Measurements from ENCODE around the gene PPP5C.

DNA sequence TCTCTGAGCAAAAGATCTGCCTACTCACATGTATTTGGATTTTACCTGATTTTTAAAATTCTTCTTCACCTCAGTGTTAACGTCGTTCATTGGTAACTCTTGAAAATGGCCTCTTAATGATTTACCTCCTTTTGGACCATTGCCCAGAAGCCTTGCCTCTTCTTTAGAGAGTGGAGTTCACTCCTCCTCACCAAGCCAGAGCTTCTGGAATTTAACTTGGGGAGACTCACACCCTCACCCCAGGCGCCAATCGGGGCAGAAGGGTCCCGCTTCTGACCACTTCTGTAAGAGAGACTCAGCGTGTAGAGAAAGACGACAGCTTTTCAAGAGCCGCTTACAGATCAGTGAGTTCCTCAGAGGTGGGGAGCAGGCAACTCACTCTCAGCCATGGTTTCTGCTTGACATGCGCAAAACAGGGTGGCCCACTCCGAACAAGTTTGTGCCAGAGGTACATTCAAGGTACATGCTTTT lies 79.2 kb downstream of the PPP5C start:
- TF ChIP-seq, protein P1, sequence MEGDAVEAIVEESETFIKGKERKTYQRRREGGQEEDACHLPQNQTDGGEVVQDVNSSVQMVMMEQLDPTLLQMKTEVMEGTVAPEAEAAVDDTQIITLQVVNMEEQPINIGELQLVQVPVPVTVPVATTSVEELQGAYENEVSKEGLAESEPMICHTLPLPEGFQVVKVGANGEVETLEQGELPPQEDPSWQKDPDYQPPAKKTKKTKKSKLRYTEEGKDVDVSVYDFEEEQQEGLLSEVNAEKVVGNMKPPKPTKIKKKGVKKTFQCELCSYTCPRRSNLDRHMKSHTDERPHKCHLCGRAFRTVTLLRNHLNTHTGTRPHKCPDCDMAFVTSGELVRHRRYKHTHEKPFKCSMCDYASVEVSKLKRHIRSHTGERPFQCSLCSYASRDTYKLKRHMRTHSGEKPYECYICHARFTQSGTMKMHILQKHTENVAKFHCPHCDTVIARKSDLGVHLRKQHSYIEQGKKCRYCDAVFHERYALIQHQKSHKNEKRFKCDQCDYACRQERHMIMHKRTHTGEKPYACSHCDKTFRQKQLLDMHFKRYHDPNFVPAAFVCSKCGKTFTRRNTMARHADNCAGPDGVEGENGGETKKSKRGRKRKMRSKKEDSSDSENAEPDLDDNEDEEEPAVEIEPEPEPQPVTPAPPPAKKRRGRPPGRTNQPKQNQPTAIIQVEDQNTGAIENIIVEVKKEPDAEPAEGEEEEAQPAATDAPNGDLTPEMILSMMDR (CRISPR knock-in tag; IDR thresholded peaks at IDR 0.05), result no peak
- TF ChIP-seq SP1 (IDR thresholded peaks at IDR 0.05) (no peak), SP1 (CRISPR knock-in tag; IDR thresholded peaks at IDR 0.05) (no peak), ZFP1 (CRISPR knock-in tag; IDR thresholded peaks at IDR 0.05) (no peak), ZFX (CRISPR knock-in tag; IDR thresholded peaks at IDR 0.05; ENCODE audit: low read depth) (no peak), SAP130 (CRISPR knock-in tag; IDR thresholded peaks at IDR 0.05; ENCODE audit: low read depth) (no peak), SMAD9 (CRISPR knock-in tag; IDR thresholded peaks at IDR 0.05) (no peak), CREM (IDR thresholded peaks at IDR 0.05) (no peak), CREM (CRISPR knock-in tag; IDR thresholded peaks at IDR 0.05) (no peak), NCOA1 (CRISPR knock-in tag; IDR thresholded peaks at IDR 0.05) (no peak), ZNF766 (CRISPR knock-in tag; IDR thresholded peaks at IDR 0.05; ENCODE audit: borderline replicate concordance) (no peak), MAZ (IDR thresholded peaks at IDR 0.05; ENCODE audit: borderline replicate concordance, low read depth, low read length) (no peak), MAZ (CRISPR knock-in tag; IDR thresholded peaks at IDR 0.05; ENCODE audit: low read depth) (no peak), ZNF646 (CRISPR knock-in tag; IDR thresholded peaks at IDR 0.05) (no peak)
- TF ChIP-seq, protein P2, sequence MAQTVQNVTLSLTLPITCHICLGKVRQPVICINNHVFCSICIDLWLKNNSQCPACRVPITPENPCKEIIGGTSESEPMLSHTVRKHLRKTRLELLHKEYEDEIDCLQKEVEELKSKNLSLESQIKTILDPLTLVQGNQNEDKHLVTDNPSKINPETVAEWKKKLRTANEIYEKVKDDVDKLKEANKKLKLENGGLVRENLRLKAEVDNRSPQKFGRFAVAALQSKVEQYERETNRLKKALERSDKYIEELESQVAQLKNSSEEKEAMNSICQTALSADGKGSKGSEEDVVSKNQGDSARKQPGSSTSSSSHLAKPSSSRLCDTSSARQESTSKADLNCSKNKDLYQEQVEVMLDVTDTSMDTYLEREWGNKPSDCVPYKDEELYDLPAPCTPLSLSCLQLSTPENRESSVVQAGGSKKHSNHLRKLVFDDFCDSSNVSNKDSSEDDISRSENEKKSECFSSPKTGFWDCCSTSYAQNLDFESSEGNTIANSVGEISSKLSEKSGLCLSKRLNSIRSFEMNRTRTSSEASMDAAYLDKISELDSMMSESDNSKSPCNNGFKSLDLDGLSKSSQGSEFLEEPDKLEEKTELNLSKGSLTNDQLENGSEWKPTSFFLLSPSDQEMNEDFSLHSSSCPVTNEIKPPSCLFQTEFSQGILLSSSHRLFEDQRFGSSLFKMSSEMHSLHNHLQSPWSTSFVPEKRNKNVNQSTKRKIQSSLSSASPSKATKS (CRISPR knock-in tag; IDR thresholded peaks at IDR 0.05), result no peak
